ENCODE results near the gene ZNF425. TPM values are rescaled to one million over a fixed set of nuclear protein-coding genes. Genes with fewer than 3 reads are reported as not detected.

ZNF425 gene
- total and polyA plus RNA-seq, 9 of the 15 experiments (the other 6 are each of a cell fraction or from before 2014, with no cell fraction given): 0.03 to 0.89 (median 0.54) TPM

GRCh38 chr7:149147072-149147751 lies 21.1 kb upstream of the ZNF425 start, which contains the start of gene ZNF398 (continued):
- TF ChIP-seq ZNF444 (CRISPR knock-in tag; IDR thresholded peaks at IDR 0.05) (no peak), EZH2 (IDR thresholded peaks at IDR 0.05; ENCODE audit: borderline replicate concordance, low read depth, low read length) (no peak), KDM2B (CRISPR knock-in tag; IDR thresholded peaks at IDR 0.05) (no peak), MITF (IDR thresholded peaks at IDR 0.05) (0 out of 2 replicates have a peak, but pooled peaks have one; percentile 37), ZBTB9 (CRISPR knock-in tag; IDR thresholded peaks at IDR 0.05) (no peak), KDM5B (IDR thresholded peaks at IDR 0.05; ENCODE audit: insufficient replicate concordance, low read depth, low read length) (peak; percentile 81), ZNF124 (CRISPR knock-in tag; IDR thresholded peaks at IDR 0.05) (peak; percentile 44; the same call in 1 of the 2 replicates), SIN3A (IDR thresholded peaks at IDR 0.05; ENCODE audit: borderline replicate concordance in 2 of 2, control insufficient read depth in 1 of 2, low read depth in 2 of 2, low read length in 2 of 2) (peak; percentile 79 to 94; a peak in 2 of 4 replicates), TEAD4 (IDR thresholded peaks at IDR 0.05; ENCODE audit: low read length) (peak; percentile 12; the same call in 1 of the 2 replicates), TEAD4 (CRISPR knock-in tag; IDR thresholded peaks at IDR 0.05; ENCODE audit: borderline replicate concordance) (no peak), BHLHE40 (IDR thresholded peaks at IDR 0.05; ENCODE audit: low read length) (peak; percentile 7; the same call in 1 of the 2 replicates), NFIX (CRISPR knock-in tag; IDR thresholded peaks at IDR 0.05; ENCODE audit: low read depth) (no peak), FOXM1 (IDR thresholded peaks at IDR 0.05; ENCODE audit: low read depth) (peak; percentile 27; the same call in 1 of the 2 replicates), FOXM1 (CRISPR knock-in tag; IDR thresholded peaks at IDR 0.05; ENCODE audit: low read depth) (0 out of 2 replicates have a peak, but pooled peaks have one; percentile 74), CEBPB (tag; IDR thresholded peaks at IDR 0.05) (no peak), ZNF41 (CRISPR knock-in tag; conservative IDR thresholded peaks at IDR 0.05) (no peak), SAFB (IDR thresholded peaks at IDR 0.05; ENCODE audit: borderline replicate concordance, low read depth, low read length) (peak; percentile 69; the same call in 1 of the 2 replicates), ZKSCAN3 (CRISPR knock-in tag; IDR thresholded peaks at IDR 0.05) (no peak), MCM3 (IDR thresholded peaks at IDR 0.05) (no peak), ZNF146 (CRISPR knock-in tag; IDR thresholded peaks at IDR 0.05; ENCODE audit: unreplicated experiment) (no peak), RB1 (IDR thresholded peaks at IDR 0.05; ENCODE audit: low read depth) (peak; percentile 97), MLLT1 (IDR thresholded peaks at IDR 0.05) (peak in 1 of 2 experiments; percentile 79; a peak in 2 of 4 replicates), SETDB1 (IDR thresholded peaks at IDR 0.05; ENCODE audit: low read length) (no peak), PHTF2 (CRISPR knock-in tag; IDR thresholded peaks at IDR 0.05) (no peak), E2F5 (CRISPR knock-in tag; IDR thresholded peaks at IDR 0.05) (0 out of 2 replicates have a peak, but pooled peaks have one; percentile 4)

All from K562 (cell line).